ENCODE measurements around the gene ULK4.

Gene ULK4

GRCh38 chr3:41357271-41357670, 604.6 kb downstream of the ULK4 start:
- DNase-seq (ENCODE audit: low spot score) = no peak

DNA sequence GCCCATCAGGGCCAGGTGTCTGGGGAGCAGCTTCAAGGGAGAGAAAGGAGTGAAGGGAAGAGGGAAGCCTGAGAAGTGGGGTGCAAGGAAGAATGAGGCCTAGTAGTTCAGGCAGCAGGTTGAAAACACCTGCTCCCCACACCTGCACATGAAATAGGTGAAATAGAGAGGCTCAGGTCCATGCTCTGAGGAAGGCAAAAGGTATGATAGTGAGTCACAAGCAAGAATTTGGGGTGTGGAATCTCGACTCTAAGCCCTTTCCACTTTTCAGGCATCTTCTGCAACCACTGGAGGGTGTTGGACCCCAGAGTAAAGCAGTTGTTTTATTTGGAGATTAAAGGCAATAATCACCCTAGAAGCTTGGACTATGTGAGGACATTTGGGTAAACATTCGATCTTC, 605.1 kb downstream of the ULK4 start:
- DNase-seq (ENCODE audit: low spot score) = no peak

GRCh38 chr3:41352510-41352909, 609.4 kb downstream of the ULK4 start:
- DNase-seq (ENCODE audit: low spot score) = no peak

GRCh38 chr3:41350441-41350840, 611.5 kb downstream of the ULK4 start:
- no peak for DNase-seq (ENCODE audit: low spot score)

- no peak for DNase-seq (ENCODE audit: low spot score)
Observed at GRCh38 chr3:41348401-41348800, 613.5 kb downstream of the ULK4 start.

DNA sequence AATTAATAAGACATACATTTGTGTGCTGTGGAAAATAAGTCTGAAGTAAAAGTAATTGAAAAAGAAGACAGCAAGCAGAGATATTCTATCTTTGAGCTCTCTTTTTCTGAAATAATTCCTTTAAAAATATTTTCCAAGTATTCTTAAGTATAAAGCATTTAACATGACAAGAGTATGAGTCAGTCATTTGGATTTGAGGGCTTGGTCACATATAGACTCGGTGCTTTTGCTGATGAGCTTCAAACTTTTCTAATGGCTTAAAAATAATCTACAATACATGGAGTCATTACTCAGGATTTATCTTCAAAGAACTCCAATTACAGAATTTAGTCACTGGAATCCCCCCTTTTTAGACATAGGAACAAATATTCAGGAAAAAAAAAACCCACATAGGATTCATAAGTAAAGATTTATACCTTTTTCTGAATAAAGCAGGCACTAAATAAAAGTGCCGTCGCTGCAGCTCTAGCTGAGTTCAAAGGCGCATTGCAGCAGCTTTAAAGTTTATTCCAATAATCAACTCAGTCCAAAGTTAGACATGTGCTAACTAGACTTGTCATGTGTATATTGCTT, 615.1 kb downstream of the ULK4 start:
- DNase-seq (ENCODE audit: low spot score) = no peak

DNA sequence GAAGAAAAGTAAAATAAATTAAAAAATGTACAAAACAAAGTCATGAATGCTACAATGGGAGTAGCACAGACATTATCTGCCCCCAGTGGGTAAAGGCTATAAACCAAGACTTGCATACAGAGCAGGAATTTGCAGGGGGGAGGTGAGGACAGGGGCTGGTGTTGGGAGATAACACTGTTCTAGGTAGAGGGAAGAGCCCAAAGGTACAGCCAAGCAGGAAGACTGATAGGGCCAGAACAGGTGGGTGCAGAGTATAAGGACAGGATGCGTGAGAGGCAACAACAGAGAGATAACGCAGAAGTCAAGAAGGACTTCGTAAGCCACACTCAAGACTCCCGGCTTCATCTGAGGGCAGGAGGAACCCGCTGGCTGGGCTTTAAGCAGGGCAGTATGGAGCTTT, 616.1 kb downstream of the ULK4 start:
- no peak for DNase-seq (ENCODE audit: low spot score)

DNA sequence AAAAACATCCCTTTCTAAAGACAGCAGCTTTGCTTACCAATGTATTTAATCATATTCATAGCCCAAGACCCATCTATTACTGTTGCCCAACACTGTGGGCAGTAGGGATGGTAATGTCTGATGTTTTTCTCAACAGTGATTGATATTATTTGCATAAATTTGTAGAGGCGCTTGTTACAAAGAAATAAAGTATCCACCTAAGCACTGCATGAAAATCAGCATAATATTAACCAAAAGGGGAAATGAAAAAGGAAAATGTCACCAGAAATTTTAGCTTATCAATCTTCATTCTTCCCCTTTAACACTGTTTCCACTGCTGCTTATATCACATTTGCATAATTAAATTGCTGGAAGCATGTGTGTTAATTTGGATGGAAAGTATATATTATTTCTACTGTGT, 622.1 kb downstream of the ULK4 start:
- no peak for DNase-seq (ENCODE audit: low spot score)

DNA sequence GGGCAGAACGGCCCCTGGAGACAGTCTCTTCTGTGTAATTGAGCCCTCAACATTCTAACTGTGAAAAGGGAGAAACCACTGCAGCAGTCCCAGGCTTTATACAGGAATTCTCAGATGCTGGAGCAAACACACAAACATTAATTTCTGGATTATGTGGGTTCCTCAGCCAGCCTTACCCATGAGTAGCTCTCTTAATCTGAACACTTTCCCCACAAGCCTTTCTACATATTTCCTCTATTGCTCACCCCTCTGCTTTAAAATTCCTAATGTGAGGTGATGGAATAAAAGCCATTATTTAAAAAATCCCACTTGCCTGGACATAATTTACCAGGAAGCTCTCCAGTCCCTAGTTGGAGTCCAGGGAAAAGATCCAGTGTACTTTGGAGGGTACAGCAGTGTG, 623.6 kb downstream of the ULK4 start:
- DNase-seq (ENCODE audit: low spot score) = no peak

DNA sequence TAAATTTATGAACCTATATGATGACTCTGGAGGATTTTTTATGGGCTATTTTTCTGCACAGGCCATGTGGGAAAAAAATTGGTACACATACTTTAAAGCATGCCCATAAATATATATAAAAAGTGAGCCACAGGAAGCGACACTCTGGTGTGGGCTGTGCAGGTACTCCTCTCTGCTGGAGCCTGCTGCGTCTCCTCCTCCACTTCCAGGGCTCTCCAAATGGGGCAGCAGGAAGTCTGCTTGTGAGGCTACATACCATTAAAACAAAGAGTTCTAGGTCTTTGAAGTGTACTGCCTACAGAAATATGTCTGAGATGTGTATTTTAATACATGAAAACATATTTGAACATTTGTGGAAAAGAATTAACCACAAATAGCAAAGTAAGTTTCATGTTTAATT, 627.5 kb downstream of the ULK4 start:
- no peak for DNase-seq (ENCODE audit: low spot score)

- DNase-seq (ENCODE audit: low spot score) = no peak
Observed at GRCh38 chr3:41331041-41331440, 630.9 kb downstream of the ULK4 start.

- DNase-seq (ENCODE audit: low spot score) = no peak
Observed at GRCh38 chr3:41330465-41330864, 631.4 kb downstream of the ULK4 start.

- DNase-seq (ENCODE audit: low spot score) = no peak
Observed at GRCh38 chr3:41329881-41330280, 632.0 kb downstream of the ULK4 start.

DNA sequence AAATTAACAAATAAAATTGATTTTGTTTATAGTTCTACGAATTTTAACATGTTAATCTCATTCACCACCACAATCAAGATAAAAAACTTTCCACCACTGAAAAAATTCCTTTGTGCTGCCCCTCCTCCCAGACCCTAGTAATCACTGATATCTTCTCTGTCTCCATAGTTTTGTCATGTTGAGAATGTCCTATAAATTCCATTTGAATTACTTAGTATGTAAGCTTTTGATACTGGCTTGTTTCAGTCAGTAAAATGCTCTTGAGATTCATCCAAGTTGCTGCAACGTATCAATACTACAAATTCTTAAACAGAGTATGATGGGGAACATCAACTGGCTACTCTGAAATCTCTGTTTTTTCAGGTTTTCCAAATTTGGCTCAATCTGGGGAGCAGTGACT, 633.0 kb downstream of the ULK4 start:
- DNase-seq (ENCODE audit: low spot score) = no peak

DNA sequence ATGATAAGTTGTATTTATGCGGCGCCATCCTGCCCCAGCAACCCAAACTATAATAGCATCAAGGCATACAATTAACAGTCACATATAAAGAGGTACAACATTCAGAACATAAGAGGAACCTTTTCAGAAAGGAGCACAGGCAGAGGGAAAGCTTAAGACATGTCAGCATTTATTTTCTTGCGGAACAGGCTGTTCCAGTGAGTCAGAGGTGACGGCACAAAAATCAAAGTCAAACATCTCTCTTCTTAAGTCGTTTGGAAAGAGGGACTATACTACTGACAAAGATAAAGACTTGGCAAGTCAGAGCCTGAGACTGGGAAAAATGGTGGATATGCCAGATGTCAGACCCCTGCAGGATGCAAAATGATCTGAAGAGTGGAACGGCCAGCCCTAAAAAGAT, 634.2 kb downstream of the ULK4 start:
- DNase-seq (ENCODE audit: low spot score) = no peak

- DNase-seq (ENCODE audit: low spot score) = no peak
Observed at GRCh38 chr3:41324156-41324475, 637.8 kb downstream of the ULK4 start.

- DNase-seq (ENCODE audit: low spot score) = no peak
Observed at GRCh38 chr3:41323467-41324155, 638.3 kb downstream of the ULK4 start.

DNA sequence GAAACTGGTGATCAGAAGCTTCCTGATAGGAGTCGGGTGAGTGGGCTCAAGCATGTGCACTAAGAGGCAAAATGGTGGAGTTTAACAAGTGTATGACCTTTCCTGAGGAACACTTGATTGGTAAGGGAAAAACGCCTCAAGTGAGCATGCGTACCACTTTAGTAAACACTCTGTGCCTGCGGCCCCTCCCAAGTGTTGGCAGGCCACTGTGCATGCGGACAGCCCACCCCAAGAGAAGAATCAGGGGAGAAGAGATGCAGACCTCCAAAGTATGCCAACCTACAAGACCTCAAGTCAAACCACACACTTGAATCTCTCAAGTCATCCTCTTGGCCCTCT, 640.3 kb downstream of the ULK4 start:
- no peak for DNase-seq (ENCODE audit: low spot score)

DNA sequence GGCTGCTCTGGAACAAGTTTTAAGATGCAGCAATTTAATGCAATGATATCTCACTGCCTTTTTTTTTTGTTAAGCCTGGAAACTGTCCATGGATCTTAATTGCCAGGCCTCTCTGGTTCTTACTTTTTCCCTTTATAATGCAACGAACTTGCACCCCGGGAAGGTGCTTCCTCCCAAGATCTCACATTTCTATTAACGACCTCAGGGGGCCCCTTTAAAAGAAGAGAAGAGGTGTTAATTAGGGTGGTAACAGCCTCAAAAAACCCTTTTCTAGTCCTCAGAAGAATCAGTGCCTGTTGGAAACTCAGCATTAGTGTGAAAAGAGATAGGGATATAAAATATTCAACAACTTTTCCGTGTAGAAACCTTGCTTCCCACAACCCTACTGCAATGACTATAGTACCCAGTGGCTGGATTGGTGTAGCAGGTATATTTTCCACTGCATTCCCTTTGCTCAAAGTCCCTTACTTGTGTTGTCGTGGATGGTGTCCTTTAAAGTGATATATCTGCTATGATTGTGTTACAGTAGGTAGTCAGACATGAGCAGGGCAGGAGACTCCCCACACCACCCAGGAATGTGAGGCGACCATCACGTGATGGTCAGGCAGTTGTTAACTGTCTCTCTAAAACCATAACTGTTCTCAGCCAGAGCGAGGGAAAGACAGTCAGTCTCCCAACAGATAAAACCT, 640.8 kb downstream of the ULK4 start:
- DNase-seq (ENCODE audit: low spot score) = no peak

DNA sequence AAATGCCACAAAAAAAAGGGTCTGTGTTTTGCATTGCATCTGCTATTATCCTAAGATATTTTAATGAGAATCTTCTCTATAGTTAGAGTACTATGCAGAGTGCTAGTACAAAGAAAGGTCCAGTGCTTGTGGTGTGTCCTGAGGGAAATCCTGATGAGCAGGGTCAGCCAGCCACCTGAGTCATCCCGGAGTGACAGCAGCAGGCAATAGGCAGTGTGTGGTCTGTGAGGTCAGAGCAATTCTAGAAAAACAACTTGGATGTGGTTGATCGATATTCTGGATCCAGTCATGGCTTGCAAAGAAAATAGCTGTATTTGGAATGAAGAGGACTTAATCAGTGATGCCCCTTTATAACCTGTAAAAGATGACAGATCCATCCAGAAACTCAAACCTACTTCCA, 643.4 kb downstream of the ULK4 start:
- no peak for DNase-seq (ENCODE audit: low spot score)

DNA sequence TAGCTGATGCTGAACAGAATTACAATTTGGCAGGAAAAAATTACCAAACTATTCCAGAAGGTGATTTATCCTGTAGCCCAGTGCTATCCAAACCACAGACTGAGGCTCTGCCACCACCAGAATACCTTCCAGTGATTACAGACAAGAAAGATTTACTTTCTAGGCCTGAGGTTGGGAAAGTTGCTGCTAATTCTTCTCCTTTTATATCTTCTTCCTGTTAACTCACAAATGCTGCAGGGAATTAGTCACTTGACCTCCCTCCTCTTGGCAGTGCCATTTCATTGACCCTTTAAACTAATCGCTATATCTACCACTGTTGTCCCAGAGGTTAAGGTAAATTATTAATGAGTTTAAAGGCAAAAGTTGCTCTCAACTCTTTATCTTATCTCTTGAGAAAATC, 644.2 kb downstream of the ULK4 start:
- DNase-seq (ENCODE audit: low spot score) = no peak

DNA sequence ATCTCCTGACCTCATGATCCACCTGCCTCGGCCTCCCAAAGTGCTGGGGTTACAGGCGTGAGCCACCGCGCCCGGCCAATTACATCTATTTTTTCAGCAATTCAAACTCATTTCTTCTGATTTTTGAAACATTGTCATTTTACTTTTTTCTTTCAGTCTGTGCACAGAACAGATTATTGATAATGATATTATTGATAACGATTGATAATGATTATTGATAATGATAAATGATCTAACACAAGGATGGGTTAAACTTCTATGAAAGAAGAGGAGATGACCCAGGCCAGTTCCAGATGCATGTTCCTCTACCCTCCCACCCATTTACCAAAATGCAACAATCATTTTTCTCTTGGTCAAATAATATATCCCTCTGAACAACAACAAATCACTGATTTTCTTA, 644.6 kb downstream of the ULK4 start:
- no peak for DNase-seq (ENCODE audit: low spot score)

DNA sequence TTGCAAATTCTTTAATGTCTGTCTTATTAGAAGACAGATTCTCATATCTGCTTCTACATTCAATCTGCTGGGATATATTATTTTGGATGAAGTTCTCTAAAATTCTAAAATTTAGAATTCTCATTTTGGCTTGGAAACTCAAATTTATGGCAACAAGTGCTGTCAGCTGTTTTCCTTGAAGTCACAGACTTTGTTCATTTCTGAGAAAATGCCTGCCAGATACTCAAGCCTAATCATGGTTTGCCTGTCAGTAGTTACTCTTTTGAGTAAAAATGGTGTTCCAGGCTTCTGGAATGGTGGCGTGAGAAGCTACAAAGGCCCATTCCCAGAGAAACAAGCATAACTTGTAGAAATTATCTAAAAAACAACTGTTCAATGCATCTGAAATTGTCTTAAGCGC, 646.8 kb downstream of the ULK4 start:
- no peak for DNase-seq (ENCODE audit: low spot score)

DNA sequence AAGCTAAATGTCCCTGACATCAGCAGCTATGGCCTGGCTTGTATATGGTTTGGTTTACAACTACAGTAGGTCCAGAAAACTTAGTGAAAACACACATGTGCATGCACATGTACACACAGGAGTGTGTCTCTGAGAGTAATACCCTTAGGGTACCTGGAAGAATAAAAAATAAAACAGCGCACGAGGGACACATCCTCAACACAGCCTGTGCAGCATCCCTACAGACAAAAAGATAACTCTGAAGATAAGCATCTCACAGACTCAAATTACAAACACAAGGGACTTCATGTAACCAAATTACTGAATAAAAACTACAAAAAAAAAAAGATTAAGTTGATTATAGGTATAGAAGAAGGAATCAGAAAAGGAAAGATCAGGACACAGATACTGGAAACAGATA, 653.8 kb downstream of the ULK4 start:
- DNase-seq (ENCODE audit: low spot score) = no peak

All from putamen (tissue), 1 donor.